ENCODE measurements around the gene CRIM1.

The CRIM1 gene

DNA sequence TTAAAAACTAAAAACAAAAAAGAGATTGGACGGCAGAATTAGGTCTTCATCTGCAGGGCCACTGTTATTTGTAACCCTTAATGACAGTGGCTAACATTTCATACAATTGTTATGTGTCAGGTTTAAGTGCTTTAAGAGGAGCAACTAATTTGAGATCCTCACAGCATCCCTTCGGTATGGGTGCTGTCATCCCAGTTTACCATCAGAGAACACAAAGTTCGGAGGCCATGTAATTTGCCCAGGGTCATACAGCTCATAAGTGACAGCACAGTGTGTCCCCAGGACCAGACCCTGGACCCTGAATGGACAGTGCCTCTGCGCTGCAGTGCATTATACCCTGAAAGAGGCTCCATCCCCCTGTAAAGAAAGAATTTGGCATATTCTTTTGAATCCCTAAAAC is 127.7 kb downstream of the CRIM1 start:
- H3K36me3 Mint-ChIP-seq (ENCODE audit: low read depth) = peaks cover 63% of the 10 kb centered on the region
- H3K9me3 Mint-ChIP-seq = peaks cover 2% of the 10 kb centered on the region
- no peak overlapping the region for H3K4me3 Mint-ChIP-seq
- peaks cover 25% of the 10 kb centered on the region for H3K4me1 Mint-ChIP-seq
- H3K27ac Mint-ChIP-seq = no peak overlapping the region
- H3K27me3 Mint-ChIP-seq (ENCODE audit: low read depth) = no peaks in the 10 kb centered on the region
- TF ChIP-seq, protein P1, sequence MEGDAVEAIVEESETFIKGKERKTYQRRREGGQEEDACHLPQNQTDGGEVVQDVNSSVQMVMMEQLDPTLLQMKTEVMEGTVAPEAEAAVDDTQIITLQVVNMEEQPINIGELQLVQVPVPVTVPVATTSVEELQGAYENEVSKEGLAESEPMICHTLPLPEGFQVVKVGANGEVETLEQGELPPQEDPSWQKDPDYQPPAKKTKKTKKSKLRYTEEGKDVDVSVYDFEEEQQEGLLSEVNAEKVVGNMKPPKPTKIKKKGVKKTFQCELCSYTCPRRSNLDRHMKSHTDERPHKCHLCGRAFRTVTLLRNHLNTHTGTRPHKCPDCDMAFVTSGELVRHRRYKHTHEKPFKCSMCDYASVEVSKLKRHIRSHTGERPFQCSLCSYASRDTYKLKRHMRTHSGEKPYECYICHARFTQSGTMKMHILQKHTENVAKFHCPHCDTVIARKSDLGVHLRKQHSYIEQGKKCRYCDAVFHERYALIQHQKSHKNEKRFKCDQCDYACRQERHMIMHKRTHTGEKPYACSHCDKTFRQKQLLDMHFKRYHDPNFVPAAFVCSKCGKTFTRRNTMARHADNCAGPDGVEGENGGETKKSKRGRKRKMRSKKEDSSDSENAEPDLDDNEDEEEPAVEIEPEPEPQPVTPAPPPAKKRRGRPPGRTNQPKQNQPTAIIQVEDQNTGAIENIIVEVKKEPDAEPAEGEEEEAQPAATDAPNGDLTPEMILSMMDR (IDR thresholded peaks at IDR 0.05; ENCODE audit: unreplicated experiment in 3 of 3) = no peak

DNA sequence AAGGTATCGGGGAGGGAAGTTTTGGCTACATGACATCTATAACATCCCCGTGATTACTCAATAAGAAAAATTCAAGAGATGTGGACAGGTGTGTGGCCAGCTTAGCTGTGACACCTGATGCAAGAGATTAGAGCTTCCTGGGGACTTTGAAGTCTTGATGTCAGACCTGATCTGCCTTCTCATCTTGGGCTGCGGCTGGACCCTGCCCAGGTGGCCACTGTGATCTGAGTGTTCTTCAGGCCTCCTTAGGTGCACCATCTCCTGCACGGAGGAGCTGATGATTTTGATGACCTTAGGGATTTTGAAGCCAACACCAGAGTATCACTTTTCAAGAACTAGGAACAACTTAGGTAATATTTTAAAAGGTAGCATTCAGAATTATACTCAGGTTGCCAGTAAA is 128.9 kb downstream of the CRIM1 start:
- Mint-ChIP-seq H3K27ac (no peak overlapping the region), H3K9me3 (no peaks in the 10 kb centered on the region), H3K36me3 (ENCODE audit: low read depth) (peaks cover 56% of the 10 kb centered on the region), H3K4me3 (no peak overlapping the region), H3K4me1 (peaks cover 22% of the 10 kb centered on the region), H3K27me3 (ENCODE audit: low read depth) (no peaks in the 10 kb centered on the region)
- TF ChIP-seq, protein P1 (IDR thresholded peaks at IDR 0.05; ENCODE audit: unreplicated experiment in 3 of 3) = no peak

DNA sequence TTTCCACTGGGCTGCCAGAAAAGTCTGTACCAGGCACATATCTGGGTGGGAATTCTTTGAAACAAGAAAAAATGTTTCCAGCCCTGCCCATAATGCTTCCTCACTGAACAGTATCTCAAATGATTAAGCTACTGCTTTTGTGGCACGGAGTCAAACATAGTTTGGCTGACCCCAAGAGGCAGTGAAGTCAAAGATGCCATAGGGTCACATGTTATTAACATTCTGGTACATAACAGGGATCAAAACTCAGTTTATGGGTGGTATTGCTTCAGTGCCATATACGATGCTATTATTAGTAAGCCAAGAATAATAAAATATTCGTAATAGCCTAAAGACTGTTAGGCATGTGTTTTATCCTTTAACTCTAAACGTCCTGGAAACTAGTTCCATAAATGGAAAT is 129.9 kb downstream of the CRIM1 start:
- Mint-ChIP-seq H3K27ac (peak overlapping the region in 2 of 3 experiments; percentile 44 to 57), H3K36me3 (ENCODE audit: low read depth) (peaks cover 47% of the 10 kb centered on the region), H3K4me1 (peaks cover 22% of the 10 kb centered on the region), H3K27me3 (ENCODE audit: low read depth) (no peaks in the 10 kb centered on the region), H3K4me3 (no peak overlapping the region), H3K9me3 (no peaks in the 10 kb centered on the region)
- TF ChIP-seq, protein P1 (IDR thresholded peaks at IDR 0.05; ENCODE audit: unreplicated experiment in 3 of 3) = no peak

DNA sequence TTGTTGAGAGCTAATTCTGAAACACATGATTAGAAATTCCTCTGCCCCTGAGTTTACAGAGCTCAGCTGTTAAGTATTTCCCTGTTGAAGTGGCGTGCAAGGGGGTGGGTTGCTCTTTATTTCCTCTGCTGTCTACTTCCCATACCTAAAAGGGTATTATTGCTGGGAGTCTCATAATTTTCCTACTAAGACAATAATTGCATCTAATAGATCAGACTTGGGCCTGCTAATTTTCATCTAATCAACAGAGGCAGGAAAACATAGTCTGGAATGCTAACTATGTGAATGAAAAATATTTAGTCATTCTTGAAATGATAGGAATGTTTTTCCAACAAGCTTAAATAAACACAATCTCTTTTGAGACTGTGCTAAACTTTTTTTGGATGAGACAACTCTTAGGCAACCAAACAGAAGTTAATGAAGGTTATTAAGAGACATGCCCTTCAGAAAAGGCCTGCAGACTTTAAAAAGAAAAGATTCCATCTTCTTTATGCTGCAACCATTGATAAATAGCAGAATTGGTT is 131.0 kb downstream of the CRIM1 start:
- no peaks in the 10 kb centered on the region for H3K27me3 Mint-ChIP-seq (ENCODE audit: low read depth)
- H3K4me3 Mint-ChIP-seq = no peak overlapping the region
- H3K36me3 Mint-ChIP-seq (ENCODE audit: low read depth) = peaks cover 36% of the 10 kb centered on the region
- no peaks in the 10 kb centered on the region for H3K9me3 Mint-ChIP-seq
- TF ChIP-seq, protein P1 (IDR thresholded peaks at IDR 0.05; ENCODE audit: unreplicated experiment in 3 of 3) = no peak
- peak overlapping the region; percentile 60 to 87 (median 69) for H3K27ac Mint-ChIP-seq
- peaks cover 22% of the 10 kb centered on the region for H3K4me1 Mint-ChIP-seq

DNA sequence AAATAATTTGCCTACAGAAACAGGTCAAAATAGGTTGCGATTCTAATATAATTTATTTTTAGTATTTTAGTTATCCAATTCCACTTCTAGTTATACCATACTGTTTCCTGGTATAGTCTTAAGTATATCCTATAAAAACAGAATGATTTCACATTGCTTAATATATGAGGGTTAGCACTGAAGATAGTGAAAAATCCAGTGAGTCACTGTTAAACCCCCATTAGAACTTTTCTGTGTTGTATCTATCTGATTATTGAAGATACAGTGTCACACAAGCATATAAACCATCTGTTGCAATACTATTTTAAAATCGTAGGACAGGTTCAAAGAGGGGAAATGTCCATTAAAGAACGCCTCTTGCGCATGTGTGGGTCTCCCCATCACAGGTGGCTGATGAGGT is 132.4 kb downstream of the CRIM1 start:
- Mint-ChIP-seq H3K4me1 (peaks cover 29% of the 10 kb centered on the region), H3K36me3 (ENCODE audit: low read depth) (peaks cover 25% of the 10 kb centered on the region), H3K27me3 (ENCODE audit: low read depth) (no peaks in the 10 kb centered on the region), H3K4me3 (no peak overlapping the region), H3K9me3 (no peaks in the 10 kb centered on the region), H3K27ac (no peak overlapping the region)
- TF ChIP-seq, protein P1 (IDR thresholded peaks at IDR 0.05; ENCODE audit: unreplicated experiment in 3 of 3) = no peak

DNA sequence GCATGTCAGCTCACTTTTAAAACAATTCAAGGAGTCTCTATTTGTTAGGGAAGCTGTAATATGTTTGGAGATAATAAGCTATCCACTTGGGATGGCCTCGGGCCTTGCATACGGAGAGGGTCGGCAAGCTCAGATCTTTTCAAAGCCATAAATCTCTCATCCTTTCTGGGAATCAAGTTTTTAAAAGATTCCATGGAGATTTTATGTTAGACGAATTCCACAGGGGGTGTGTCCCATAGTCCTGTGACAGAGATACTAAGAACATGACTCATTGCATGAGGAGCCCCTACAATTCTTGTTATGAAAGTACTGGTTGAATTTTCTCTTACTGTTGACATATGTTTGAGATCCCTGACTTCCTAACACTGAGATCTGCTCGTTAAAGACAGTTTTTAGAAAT is 133.7 kb downstream of the CRIM1 start:
- Mint-ChIP-seq H3K4me1 (peaks cover 30% of the 10 kb centered on the region), H3K36me3 (ENCODE audit: low read depth) (peaks cover 12% of the 10 kb centered on the region), H3K27ac (peak overlapping the region in 1 of 3 experiments; percentile 7), H3K4me3 (no peak overlapping the region), H3K27me3 (ENCODE audit: low read depth) (no peaks in the 10 kb centered on the region), H3K9me3 (no peaks in the 10 kb centered on the region)
- TF ChIP-seq, protein P1 (IDR thresholded peaks at IDR 0.05; ENCODE audit: unreplicated experiment in 3 of 3) = no peak

Measured in nephron (organoid).